Activated naive CD8-positive, alpha-beta T cell treated with anti-CD3 and anti-CD28 coated beads, Interleukin-2, amount 50 U/mL, for 16 hours (primary cell): Measurements from ENCODE around the gene SHLD3.
"Not testable (repeated sequence)": the region's sequence is repeated elsewhere in the genome, so short reads cannot be mapped to it uniquely, and the experiment has no call there.

Source experiments
- DNase-seq: peaks from one replicate; pipeline ENCODE4 v3.0.0-alpha.2; 2020; ENCODE audit warnings: low read depth, low spot score

Gene SHLD3

GRCh38 chr5:65676056-65676455 is 51.2 kb downstream of the SHLD3 start:
- DNase-seq, result not testable (repeated sequence)
